K562 (cell line): ENCODE measurements around the gene NAT14. TPM values are rescaled to one million over a fixed set of nuclear protein-coding genes. Genes with fewer than 3 reads are reported as not detected.

ENCODE experiments used
- BACH1 ChIP-seq: fragments of 200-800 bp; sonication (Bioruptor generic); IDR thresholded peaks from 2 replicates; pipeline ENCODE4 v1.6.1; 2016; ENCODE audit warnings: missing genetic modification characterization, missing compliant biosample characterization
- CCAR2 ChIP-seq: fragments of 200-400 bp; formaldehyde crosslinking; IDR thresholded peaks from 2 replicates; pipeline ENCODE4 v1.6.1; 2017; ENCODE audit warnings: mild to moderate bottlenecking, low read depth, low read length
- CHAMP1 ChIP-seq: fragments of 450-650 bp; IDR thresholded peaks from 2 replicates; pipeline ENCODE4 v1.6.1; 2016; ENCODE audit warnings: mild to moderate bottlenecking
- HMG20A ChIP-seq: fragments of 450-650 bp; formaldehyde crosslinking; conservative IDR thresholded peaks from 2 replicates; pipeline ENCODE4 v1.4.0; 2020; ENCODE audit warnings: mild to moderate bottlenecking, mixed read lengths
- NFXL1 ChIP-seq: fragments of 450-650 bp; formaldehyde crosslinking; IDR thresholded peaks from 2 replicates; pipeline ENCODE4 v1.4.0; 2021; ENCODE audit warnings: mild to moderate bottlenecking
- PRPF4 ChIP-seq: fragments of 200-400 bp; formaldehyde crosslinking; IDR thresholded peaks from one replicate; pipeline ENCODE4 v1.6.1; 2017; ENCODE audit warnings: low read length, low read depth, mild to moderate bottlenecking; ENCODE audit not compliant: insufficient read depth, poor library complexity, severe bottlenecking
- RBM39 ChIP-seq: fragments of 200-400 bp; formaldehyde crosslinking; optimal IDR thresholded peaks from 2 replicates; pipeline ENCODE3; 2018; ENCODE audit warnings: low read depth, low read length
- SNRNP70 ChIP-seq: fragments of 200-400 bp; formaldehyde crosslinking; optimal IDR thresholded peaks from 2 replicates; pipeline ENCODE3; 2017; ENCODE audit warnings: low read depth, low read length
- THRAP3 ChIP-seq: fragments of 450-650 bp; IDR thresholded peaks from 2 replicates; pipeline ENCODE4 v1.6.1; 2016; ENCODE audit warnings: mild to moderate bottlenecking, inconsistent platforms, borderline replicate concordance
- ZBTB1 ChIP-seq: sonication (generic); formaldehyde crosslinking; IDR thresholded peaks from 2 replicates; pipeline ENCODE4 v1.8.1; 2023; ENCODE audit warnings: missing genetic modification reagents, low read depth, mild to moderate bottlenecking, borderline replicate concordance
- ZNF134 ChIP-seq: fragments of 250-450 bp; sonication (Bioruptor Pico); conservative IDR thresholded peaks from 2 replicates; pipeline ENCODE4 v1.4.0; 2020
- ZNF408 ChIP-seq: fragments of 250-450 bp; sonication (Bioruptor Pico); IDR thresholded peaks from 2 replicates; pipeline ENCODE4 v1.4.0; 2020; ENCODE audit warnings: low read depth, mild to moderate bottlenecking, moderate library complexity
- polyA plus RNA-seq, 8 experiments: library from polyadenylated mRNA; depleted of rRNA in 4 of 8; stranded (reverse) in 5 of 8; unstranded in 3 of 8; fragments of >200 nt; fragmentation: Nextera tagmentation in 2 of 8; fragmentation: Illumina TruSeq in 1 of 8; extraction: Ambion mirVana in 2 of 8; extraction: Trizol in 1 of 8; gene quantifications; 2 replicates each; pipeline versions ENCODE4 v1.2.1 to v1.2.3, GENCODE V29; 2011 to 2014; ENCODE audit warnings: inconsistent platforms in 1 of 8, missing spikeins in 1 of 8
- total RNA-seq, 7 experiments: library from RNA; depleted of rRNA in 6 of 7; stranded (reverse); fragments of >200 nt in 6 of 7; fragmentation: Illumina TruSeq in 2 of 7; extraction: Trizol in 2 of 7; gene quantifications; 2 replicates each; pipeline versions ENCODE4 v1.2.1 to v1.2.3, GENCODE V29; 2011 to 2021; ENCODE audit warnings: low replicate concordance in 1 of 7
- TF ChIP-seq, protein P1 (sequence below), 2 experiments: fragments of 450-650 bp; IDR thresholded peaks; 2 replicates each; pipeline ENCODE4 v1.6.1; 2016
- TF ChIP-seq, protein P2 (sequence below): sonication (generic); formaldehyde crosslinking; IDR thresholded peaks from 2 replicates; pipeline ENCODE4 v1.8.1; 2023; ENCODE audit warnings: missing genetic modification reagents, mild to moderate bottlenecking, borderline replicate concordance

NAT14 gene
- total and polyA plus RNA-seq, 9 of the 15 experiments (the other 6 are each of a cell fraction or from before 2014, with no cell fraction given): 2.4 to 77.0 (median 26.7) TPM

DNA sequence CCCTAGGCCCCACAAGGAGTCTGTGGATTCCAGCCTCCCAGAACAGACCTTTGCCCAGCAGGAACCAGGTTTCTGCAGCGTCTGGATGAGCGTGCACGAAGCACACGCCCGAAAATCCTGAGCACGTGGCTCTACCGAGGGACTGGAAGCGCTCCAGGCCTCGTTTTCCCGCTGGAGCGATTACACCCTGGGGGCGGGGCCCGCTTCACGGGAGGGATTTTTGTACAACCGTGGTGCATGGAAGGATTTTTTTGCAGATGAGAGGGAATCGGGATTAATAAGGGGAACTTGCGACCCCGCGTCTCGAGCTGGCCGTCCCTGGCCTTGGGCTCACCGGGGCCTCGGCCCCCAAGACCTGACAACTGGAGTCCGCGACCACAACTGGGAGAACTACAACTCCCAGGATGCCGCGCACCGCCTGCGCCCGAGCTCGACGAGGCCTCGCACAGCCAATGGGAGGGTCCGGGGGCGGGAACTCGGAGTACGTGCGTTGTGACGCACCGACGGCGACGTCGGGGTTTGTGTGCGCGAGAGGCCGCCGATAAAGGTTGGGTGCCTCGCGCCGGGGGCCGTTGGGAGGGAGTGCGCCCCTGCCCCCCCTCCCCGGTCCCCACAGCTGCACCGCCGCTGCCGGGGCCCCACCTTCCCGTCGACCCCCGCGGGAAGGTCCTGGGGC, 8.8 kb upstream of the NAT14 start, which contains the start of gene ZNF628 (continued):
- no peak for TF ChIP-seq PRPF4
- TF ChIP-seq NFXL1: no peak
- TF ChIP-seq THRAP3: no peak
- no peak for TF ChIP-seq RBM39
- TF ChIP-seq ZBTB1 (CRISPR knock-in tag): no peak
- no peak for TF ChIP-seq HMG20A (CRISPR knock-in tag)
- no peak; the same call in 1 of the 2 replicates for TF ChIP-seq ZNF134 (CRISPR knock-in tag)
- no peak for TF ChIP-seq CCAR2
- TF ChIP-seq, protein P1, sequence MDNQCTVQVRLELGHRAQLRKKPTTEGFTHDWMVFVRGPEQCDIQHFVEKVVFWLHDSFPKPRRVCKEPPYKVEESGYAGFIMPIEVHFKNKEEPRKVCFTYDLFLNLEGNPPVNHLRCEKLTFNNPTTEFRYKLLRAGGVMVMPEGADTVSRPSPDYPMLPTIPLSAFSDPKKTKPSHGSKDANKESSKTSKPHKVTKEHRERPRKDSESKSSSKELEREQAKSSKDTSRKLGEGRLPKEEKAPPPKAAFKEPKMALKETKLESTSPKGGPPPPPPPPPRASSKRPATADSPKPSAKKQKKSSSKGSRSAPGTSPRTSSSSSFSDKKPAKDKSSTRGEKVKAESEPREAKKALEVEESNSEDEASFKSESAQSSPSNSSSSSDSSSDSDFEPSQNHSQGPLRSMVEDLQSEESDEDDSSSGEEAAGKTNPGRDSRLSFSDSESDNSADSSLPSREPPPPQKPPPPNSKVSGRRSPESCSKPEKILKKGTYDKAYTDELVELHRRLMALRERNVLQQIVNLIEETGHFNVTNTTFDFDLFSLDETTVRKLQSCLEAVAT (IDR thresholded peaks at IDR 0.05): no peak
- no peak for TF ChIP-seq CHAMP1
- no peak for TF ChIP-seq SNRNP70
- TF ChIP-seq BACH1 (tag): no peak
- TF ChIP-seq ZNF408 (CRISPR knock-in tag): no peak
- TF ChIP-seq, protein P2, sequence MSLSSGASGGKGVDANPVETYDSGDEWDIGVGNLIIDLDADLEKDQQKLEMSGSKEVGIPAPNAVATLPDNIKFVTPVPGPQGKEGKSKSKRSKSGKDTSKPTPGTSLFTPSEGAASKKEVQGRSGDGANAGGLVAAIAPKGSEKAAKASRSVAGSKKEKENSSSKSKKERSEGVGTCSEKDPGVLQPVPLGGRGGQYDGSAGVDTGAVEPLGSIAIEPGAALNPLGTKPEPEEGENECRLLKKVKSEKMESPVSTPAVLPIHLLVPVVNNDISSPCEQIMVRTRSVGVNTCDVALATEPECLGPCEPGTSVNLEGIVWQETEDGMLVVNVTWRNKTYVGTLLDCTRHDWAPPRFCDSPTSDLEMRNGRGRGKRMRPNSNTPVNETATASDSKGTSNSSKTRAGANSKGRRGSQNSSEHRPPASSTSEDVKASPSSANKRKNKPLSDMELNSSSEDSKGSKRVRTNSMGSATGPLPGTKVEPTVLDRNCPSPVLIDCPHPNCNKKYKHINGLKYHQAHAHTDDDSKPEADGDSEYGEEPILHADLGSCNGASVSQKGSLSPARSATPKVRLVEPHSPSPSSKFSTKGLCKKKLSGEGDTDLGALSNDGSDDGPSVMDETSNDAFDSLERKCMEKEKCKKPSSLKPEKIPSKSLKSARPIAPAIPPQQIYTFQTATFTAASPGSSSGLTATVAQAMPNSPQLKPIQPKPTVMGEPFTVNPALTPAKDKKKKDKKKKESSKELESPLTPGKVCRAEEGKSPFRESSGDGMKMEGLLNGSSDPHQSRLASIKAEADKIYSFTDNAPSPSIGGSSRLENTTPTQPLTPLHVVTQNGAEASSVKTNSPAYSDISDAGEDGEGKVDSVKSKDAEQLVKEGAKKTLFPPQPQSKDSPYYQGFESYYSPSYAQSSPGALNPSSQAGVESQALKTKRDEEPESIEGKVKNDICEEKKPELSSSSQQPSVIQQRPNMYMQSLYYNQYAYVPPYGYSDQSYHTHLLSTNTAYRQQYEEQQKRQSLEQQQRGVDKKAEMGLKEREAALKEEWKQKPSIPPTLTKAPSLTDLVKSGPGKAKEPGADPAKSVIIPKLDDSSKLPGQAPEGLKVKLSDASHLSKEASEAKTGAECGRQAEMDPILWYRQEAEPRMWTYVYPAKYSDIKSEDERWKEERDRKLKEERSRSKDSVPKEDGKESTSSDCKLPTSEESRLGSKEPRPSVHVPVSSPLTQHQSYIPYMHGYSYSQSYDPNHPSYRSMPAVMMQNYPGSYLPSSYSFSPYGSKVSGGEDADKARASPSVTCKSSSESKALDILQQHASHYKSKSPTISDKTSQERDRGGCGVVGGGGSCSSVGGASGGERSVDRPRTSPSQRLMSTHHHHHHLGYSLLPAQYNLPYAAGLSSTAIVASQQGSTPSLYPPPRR (CRISPR knock-in tag): no peak
